Measurements from ENCODE around the gene SPR.

DNA sequence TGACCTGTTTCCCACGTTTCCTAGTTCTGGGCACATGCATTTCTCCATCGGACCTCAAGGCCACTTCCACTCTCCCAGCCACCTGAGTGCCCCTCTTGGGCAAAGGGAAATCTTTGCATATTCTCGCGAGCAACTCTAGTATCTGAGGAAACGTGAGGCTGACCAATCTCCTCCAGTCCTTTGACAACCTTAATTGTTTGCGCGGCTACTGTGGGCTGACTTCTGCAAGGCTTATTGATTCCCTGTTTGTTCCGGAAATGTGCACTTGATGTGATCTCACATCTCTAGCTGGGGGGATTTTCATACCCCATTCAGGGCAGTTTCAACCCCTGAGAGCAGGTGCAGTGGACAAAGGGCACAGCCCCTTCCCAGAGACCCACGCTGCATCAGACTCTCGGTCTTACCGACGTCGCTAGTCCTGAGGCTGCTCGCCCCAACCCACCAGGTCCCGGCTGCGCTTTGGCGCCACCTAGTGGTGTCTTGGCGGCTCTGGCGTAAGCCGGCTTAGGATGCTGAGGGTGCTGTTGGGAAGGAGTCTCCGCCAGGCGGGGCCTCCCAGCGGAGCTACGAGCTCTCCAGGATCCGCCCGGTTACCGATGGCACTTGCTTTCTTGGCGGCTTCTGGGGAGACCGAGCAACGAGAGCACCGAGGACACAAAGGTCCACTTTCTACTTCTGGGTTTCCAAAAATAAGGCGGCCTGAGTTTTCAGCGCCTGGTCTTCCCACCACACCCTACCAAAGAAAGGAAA is 24.8 kb upstream of the SPR start:
- TF ChIP-seq, protein P1, sequence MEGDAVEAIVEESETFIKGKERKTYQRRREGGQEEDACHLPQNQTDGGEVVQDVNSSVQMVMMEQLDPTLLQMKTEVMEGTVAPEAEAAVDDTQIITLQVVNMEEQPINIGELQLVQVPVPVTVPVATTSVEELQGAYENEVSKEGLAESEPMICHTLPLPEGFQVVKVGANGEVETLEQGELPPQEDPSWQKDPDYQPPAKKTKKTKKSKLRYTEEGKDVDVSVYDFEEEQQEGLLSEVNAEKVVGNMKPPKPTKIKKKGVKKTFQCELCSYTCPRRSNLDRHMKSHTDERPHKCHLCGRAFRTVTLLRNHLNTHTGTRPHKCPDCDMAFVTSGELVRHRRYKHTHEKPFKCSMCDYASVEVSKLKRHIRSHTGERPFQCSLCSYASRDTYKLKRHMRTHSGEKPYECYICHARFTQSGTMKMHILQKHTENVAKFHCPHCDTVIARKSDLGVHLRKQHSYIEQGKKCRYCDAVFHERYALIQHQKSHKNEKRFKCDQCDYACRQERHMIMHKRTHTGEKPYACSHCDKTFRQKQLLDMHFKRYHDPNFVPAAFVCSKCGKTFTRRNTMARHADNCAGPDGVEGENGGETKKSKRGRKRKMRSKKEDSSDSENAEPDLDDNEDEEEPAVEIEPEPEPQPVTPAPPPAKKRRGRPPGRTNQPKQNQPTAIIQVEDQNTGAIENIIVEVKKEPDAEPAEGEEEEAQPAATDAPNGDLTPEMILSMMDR (IDR thresholded peaks at IDR 0.05; ENCODE audit: borderline replicate concordance, extremely low read depth, low read length, poor library complexity, severe bottlenecking): peak; percentile 97
- TF ChIP-seq EZH2 (IDR thresholded peaks at IDR 0.05; ENCODE audit: borderline replicate concordance, low read depth, low read length, severe bottlenecking): no peak
